Measurements from ENCODE around the gene CGNL1.

Gene CGNL1

GRCh38 chr15:57503051-57503702 lies 126.9 kb downstream of the CGNL1 start:
- DNase-seq, result no peak

GRCh38 chr15:57503911-57504598 lies 127.8 kb downstream of the CGNL1 start:
- DNase-seq, result no peak

DNA sequence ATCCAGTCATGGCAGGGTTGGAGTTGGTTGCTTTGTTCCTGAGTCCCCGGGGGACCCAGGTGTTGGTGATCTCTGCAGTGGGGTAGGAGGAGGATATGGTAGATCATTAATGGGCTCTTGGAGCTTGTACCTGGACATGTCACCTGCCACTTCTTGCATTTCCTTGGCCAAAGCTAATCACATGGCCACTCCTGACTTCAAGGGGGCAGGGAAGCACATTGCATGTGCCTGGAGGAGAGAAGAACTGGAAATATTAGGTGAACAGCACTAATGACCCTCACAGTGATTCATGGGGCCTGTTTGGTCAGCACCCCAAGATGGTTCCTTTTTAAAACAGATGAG lies 128.3 kb downstream of the CGNL1 start:
- DNase-seq, result no peak

- DNase-seq, result no peak
These were observed 128.9 kb downstream of the CGNL1 start for GRCh38 chr15:57505056-57505715.

DNA sequence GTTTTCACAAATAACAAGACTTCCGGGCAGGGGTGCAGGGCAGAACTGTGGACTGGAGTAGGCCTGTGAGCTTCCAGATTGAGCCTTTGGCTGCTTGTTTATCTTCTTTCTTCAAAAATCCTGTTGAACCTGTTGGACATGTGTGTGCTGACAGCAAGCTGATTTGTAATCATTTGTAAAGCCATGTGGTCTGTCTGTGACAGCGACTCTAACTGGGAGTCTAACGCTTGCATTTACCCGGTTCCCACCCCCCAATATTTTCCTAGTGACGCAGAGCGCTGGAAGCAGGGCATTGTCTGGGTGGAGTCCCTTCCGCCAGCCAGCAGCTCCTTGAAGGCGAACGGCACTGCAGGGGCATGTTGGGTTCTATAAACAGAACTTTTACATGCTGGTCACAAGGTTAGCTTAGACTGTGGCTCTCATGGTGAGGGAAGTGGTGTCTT lies 129.7 kb downstream of the CGNL1 start:
- no peak for DNase-seq

DNA sequence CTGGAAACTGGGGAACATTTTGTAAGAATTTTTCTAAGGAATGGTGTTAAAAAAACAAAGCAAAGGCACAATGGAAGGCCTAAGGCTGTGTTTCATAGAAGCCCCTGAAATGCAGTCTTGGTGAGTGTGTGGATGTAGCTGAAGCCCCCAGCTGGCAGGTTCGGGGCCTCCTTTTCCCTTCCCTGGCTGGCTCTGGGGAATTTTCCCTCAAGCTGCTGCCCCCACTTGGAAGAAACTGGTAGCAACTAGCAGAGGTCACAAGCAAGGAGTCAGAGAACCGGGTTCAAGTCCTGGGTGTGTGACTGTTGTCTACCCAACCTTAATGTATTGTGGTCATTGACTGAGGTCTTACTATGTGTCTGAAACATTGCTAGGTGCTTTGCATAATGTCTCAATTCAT lies 130.1 kb downstream of the CGNL1 start:
- DNase-seq, result no peak

DNA sequence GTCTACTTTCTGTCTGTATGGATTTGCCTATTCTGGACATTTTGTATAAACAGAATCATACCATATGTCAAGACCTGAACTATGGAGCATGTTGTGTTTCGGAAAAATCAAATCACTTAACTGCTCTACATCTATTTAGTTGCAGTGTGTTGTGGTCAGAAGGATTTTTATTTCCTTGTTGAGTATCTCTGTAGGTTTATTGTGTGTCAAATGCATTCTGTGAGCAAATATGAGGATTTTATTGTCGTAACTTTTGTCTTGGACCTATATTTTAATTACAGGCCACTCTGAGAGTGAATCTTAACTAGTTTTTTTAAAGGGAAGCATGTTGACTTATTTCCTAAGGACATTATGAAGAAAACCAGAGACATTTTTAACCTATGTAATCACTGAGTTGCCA lies 130.8 kb downstream of the CGNL1 start:
- DNase-seq, result no peak

- no peak for DNase-seq
These were observed 132.8 kb downstream of the CGNL1 start for GRCh38 chr15:57509126-57509525.

GRCh38 chr15:57509965-57510364 lies 133.7 kb downstream of the CGNL1 start:
- DNase-seq, result no peak

- no peak for DNase-seq
These were observed 134.3 kb downstream of the CGNL1 start for GRCh38 chr15:57510647-57511046.

DNA sequence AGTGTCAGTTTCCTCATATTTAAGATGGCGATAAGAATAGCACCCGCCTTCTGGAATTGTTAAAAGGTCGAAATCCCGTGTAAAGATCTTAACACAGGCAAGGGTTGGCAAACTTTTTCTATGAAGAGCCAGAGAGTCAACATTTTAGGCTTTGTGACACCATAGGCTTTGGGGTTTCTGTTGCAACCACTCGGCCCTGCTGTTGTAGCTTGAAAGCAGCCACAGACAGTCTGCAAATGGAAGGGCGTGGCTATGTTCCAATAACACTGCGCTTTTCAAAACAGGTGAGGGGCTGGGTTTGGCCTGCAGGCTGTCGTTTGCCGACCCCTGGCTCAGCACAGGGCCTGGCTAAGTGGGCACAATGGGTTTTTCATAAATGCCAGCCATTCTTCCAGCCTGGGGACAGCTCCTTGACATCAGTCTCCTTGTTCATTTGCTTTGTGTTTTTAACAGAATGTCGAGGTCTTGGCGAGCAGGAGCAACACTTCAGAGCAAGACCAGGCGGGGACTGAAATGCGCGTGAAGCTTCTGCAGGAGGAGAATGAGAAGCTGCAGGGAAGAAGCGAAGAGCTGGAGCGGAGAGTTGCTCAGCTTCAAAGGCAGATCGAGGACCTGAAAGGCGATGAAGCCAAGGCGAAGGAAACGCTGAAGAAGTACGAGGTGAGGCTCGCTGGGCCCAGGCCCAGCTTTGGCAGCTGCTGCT lies 140.2 kb downstream of the CGNL1 start:
- no peak for DNase-seq

DNA sequence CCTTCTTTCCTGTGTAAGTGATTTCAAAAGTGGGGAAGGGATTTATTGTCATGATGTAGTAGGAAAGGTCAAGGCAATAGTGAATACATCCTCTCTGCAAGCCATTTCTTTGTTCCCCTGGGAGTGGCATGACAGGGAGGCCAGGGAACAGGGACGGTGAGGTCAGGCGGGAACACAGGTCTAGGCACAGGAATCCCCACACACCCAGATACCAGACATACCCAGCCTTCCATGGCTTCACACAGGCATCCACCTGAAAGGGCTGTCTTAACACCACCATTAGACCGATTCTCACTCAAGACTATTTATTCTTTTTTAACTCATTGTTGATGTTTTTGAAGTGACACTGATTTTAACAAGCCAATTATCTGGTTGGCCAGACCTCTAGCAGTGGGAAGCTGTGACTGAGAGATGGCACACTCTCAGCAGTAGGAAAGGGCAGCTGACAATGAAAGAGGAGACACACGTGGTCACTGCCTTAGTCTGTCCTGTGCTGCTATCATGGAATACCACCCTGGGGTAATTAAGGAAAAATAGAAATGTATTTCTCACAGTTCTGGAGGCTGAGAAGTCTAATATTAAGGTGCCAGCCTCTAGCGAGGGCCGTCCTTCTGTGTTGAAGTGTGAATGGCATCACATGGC lies 140.8 kb downstream of the CGNL1 start:
- no peak for DNase-seq

DNA sequence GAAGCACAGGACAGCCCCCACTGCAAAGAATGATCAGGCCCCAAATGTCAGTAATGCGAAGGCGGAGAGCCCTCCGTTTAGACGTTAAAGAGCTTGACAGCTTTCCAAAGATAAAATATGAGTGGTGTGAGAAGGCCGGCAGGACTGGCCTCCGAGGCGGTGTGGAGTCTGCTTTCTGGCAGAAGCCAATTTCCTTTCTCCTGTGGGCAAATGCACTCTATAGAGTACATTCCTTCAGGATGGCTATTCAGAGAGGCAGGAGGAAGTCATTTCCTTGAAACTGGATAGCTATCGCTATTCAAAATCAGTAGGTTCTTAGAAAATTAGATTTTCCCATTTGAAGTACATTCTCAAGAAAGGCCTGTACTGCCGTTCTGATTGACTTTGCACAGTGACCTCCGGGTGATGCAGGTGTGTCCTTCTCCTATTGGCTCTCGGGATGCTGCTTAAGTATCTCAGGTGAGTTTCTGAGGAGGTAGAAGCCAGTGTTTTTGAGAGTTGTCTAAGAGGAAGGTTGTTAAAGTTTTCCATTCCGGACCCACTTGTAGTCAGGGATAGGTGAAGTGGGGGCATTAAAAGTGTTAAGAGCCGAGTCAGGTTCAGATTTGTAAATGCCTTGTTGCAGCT lies 142.6 kb downstream of the CGNL1 start:
- DNase-seq, result no peak

DNA sequence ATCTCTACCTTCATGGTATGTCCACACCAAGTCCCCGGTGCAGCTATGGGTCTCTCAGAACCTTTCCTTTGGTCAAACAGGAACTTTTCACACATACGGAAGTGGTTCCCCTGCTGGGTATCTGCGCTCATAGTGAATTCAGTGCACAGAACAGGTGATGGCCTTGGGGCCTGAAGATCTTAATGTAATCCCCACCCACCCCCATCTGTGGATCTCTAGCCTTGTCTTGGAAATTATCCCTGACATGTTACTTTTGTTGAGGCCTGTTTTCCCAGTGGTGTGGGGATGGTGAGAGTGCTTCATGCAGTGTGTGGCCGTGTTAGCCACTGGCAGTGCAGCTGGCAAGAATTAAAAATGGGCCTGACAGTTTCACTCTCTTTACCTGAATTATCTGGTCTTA lies 143.5 kb downstream of the CGNL1 start:
- DNase-seq, result no peak

DNA sequence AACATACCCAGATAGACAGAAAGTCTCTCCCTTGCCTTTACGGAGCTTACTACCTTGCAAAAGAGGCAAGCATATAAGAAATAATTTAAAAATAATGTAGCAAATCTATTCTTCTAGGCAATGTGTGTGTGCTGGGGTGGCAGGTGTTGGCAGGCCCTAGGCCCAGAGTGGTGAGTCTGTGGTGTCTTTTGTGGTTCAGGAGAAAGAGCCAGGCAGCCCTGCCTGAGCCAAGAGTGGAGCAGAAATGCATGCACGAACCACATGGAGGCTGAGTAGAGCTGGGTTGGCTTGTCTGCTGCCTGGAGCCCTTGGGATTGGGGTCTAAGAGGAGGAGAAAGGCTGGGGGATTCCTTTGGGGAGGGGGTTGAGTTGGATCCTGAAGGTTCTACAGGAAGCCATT lies 145.2 kb downstream of the CGNL1 start:
- no peak for DNase-seq

GRCh38 chr15:57522148-57522547 lies 145.8 kb downstream of the CGNL1 start:
- DNase-seq, result no peak

GRCh38 chr15:57525581-57525980 lies 149.3 kb downstream of the CGNL1 start:
- DNase-seq, result no peak

DNA sequence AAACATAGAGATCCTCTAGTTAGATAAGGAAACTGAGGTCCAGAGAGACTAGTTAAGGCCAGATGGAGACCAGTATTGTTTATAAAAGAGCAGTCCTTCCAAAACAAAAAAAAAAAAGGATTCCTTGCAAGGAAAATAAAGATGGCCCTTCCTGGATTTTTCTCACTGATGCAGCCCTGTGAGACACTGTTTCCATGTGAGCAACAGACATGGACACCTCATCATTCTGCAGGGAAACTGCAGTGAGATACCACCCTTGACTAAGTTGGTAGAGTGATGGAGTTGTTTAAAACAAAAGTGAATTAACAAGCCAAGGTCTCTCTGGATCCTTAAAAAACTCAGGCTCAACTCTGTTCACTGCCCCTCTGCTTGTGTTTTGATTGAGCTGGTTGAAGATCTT lies 149.8 kb downstream of the CGNL1 start:
- DNase-seq, result no peak

DNA sequence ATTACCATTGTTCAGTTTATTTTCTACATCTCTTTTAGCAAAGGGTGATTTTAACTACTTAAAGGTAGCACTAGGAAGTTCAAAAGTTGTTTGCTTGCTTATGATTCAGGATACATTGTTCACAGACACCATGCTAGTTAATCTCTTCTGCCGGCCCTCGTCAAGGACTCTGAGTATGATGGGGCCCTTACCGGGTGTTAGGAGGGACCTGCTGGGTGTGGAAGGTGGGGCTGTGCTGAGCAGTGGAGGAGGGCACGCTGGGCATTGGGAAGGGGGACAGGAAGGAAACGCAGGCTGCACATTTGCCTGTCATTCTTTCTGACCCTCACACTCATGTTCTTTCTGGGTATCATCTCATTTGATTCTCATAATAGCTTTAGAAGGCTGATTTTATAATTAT lies 150.3 kb downstream of the CGNL1 start:
- DNase-seq, result no peak

- DNase-seq, result no peak
These were observed 151.2 kb downstream of the CGNL1 start for GRCh38 chr15:57527382-57528091.

- DNase-seq, result no peak
These were observed 152.7 kb downstream of the CGNL1 start for GRCh38 chr15:57528940-57529565.

DNA sequence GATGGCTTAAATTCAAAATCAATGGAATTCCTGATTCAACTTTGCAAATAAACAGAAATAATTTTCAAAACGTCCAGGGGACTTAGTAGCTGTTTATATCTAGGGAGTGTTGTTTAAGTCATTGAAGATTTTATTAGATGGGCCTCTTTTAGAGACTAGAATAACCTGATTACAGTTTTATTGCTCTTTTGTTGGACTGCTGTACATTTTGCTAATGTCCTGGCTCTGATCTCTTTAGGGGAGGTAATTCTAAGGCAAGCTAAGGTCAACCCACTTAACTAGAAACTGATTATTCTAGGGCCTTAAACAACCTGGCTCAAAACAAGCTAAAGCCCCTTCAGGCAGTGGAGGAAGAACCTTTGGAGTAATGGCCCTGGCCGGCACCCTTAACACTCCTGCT lies 153.4 kb downstream of the CGNL1 start:
- no peak for DNase-seq
